Mucosa of stomach (tissue), 1 donor: ENCODE data around the gene CORIN.
"Not testable (repeated sequence)": the region's sequence is repeated elsewhere in the genome, so short reads cannot be mapped to it uniquely, and the experiment has no call there.

ENCODE experiments used
- H3K27me3 ChIP-seq: one replicate; pipeline ENCODE4 v1.7.0; 2013; ENCODE audit warnings: mild to moderate bottlenecking, low read length; ENCODE audit not compliant: control insufficient read depth, insufficient read depth
- H3K36me3 ChIP-seq: one replicate; pipeline ENCODE4 v1.7.0; 2013; ENCODE audit warnings: low read length; ENCODE audit not compliant: control insufficient read depth, insufficient read depth
- H3K4me1 ChIP-seq: one replicate; pipeline ENCODE4 v1.7.0; 2013; ENCODE audit warnings: mild to moderate bottlenecking, low read length; ENCODE audit not compliant: control insufficient read depth, insufficient read depth
- H3K4me3 ChIP-seq: one replicate; pipeline ENCODE4 v1.7.0; 2013; ENCODE audit warnings: low read length
- H3K9ac ChIP-seq: one replicate; pipeline ENCODE4 v1.7.0; 2013; ENCODE audit warnings: mild to moderate bottlenecking, low read length, moderate library complexity
- H3K9me3 ChIP-seq: one replicate; pipeline ENCODE4 v1.7.0; 2013; ENCODE audit warnings: mild to moderate bottlenecking, low read length, moderate library complexity; ENCODE audit not compliant: control insufficient read depth
- donor health status: Pancreatic carcinoma.

Gene CORIN

DNA sequence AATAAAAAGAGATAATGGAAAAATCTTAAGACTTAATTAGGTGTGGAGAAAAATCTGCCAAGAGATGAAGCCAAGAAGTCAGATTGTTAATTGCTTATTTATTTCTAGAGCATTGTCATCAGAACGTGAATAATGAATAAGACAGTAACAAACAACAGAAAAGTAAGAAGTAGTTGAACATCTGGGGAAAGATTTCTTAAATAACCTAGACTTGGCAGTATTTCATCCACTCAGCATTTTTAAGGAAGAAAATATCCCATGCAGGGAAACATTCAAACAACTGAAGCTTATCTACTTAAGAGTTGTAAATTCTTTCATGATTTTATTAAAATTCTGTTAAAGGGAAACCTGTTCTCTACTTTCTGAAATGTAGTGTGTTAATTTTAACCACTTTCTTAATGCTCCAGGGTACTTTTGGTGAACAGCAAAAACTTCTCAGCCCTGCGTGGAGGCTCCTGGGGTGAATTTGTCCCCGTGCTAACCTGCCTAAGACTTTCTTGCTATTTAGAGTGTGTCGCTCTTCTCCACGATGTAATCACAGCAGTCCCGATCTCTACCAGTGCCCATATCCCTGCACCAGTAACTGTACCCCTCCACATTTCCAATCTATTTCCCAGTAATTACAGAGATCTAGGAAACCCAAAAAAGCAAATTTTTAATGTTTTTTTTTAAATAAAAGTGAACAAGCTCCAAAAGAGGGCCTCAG lies 124.6 kb downstream of the CORIN start:
- Histone ChIP-seq H3K9me3 (no peaks in the 10 kb centered on the region), H3K4me3 (no peak overlapping the region), H3K27me3 (no peaks in the 10 kb centered on the region), H3K9ac (no peak overlapping the region), H3K4me1 (no peaks in the 10 kb centered on the region), H3K36me3 (no peaks in the 10 kb centered on the region)

DNA sequence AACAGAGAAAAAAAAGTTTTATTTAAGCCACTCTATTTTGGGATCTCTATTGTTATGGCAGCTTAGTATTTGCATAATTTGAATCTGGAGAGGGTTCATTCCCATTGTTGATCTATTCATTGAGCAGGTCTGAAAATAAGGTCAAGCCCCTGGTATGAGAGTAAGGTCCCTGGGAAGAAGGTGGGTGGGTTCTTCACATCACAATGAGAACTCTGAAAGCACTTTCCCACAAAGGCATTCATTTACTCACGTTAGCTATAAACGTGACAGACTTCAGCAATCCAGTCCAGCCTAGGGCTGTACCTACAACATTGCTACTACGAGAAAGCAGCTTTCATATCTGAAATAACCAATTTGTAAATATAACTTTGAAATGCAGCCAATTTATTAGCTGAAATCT lies 126.2 kb downstream of the CORIN start:
- Histone ChIP-seq H3K36me3 (no peaks in the 10 kb centered on the region), H3K9ac (no peak overlapping the region), H3K27me3 (no peaks in the 10 kb centered on the region), H3K9me3 (no peaks in the 10 kb centered on the region), H3K4me3 (no peak overlapping the region), H3K4me1 (no peaks in the 10 kb centered on the region)

GRCh38 chr4:47711183-47711582 lies 126.7 kb downstream of the CORIN start:
- no peaks in the 10 kb centered on the region for H3K9me3 ChIP-seq
- no peaks in the 10 kb centered on the region for H3K36me3 ChIP-seq
- no peak overlapping the region for H3K4me3 ChIP-seq
- no peaks in the 10 kb centered on the region for H3K4me1 ChIP-seq
- H3K27me3 ChIP-seq, result no peaks in the 10 kb centered on the region
- no peak overlapping the region for H3K9ac ChIP-seq

GRCh38 chr4:47706352-47706751 lies 131.5 kb downstream of the CORIN start:
- not testable (repeated sequence) for H3K9ac ChIP-seq, H3K9me3 ChIP-seq, H3K4me3 ChIP-seq, H3K4me1 ChIP-seq, H3K27me3 ChIP-seq, H3K36me3 ChIP-seq

DNA sequence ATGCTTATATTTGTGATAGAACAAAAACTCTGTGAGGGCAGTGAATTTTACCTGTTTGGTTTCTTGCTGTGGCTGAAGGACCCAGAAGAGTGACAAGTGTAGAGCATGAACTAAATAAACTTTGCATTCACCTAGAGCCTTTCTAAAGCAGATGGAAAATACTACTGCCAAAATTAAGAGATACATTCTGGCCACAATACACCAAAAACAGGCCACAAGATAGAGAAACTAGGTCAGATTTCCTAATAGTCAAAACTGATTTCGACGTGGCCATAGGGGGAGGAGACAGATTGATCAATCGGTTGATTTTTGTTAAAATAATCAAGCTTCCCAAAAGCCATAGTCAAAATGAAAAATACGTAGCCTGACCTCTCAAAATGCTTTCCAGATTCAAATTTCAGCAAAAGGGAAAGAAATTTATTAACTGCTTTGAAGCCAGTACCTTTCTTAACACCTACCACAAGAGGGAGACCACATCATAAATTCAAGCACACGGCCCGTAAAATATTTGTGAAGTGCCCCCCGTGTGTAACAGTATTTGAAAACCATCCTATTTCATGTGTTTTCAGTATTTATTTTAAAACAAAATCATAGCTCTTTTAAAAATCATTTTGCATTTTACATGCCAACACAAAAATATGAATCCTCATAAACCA lies 132.4 kb downstream of the CORIN start:
- no peaks in the 10 kb centered on the region for H3K4me1 ChIP-seq
- no peaks in the 10 kb centered on the region for H3K27me3 ChIP-seq
- no peaks in the 10 kb centered on the region for H3K9me3 ChIP-seq
- H3K4me3 ChIP-seq, result no peak overlapping the region
- no peak overlapping the region for H3K9ac ChIP-seq
- H3K36me3 ChIP-seq, result no peaks in the 10 kb centered on the region

GRCh38 chr4:47704693-47705325 lies 133.1 kb downstream of the CORIN start:
- Histone ChIP-seq H3K9ac (no peak overlapping the region), H3K36me3 (no peaks in the 10 kb centered on the region), H3K27me3 (no peaks in the 10 kb centered on the region), H3K9me3 (no peaks in the 10 kb centered on the region), H3K4me3 (no peak overlapping the region), H3K4me1 (no peaks in the 10 kb centered on the region)

GRCh38 chr4:47703956-47704355 lies 133.9 kb downstream of the CORIN start:
- Histone ChIP-seq H3K4me1 (no peaks in the 10 kb centered on the region), H3K4me3 (no peak overlapping the region), H3K27me3 (no peaks in the 10 kb centered on the region), H3K9me3 (no peaks in the 10 kb centered on the region), H3K9ac (no peak overlapping the region), H3K36me3 (no peaks in the 10 kb centered on the region)

GRCh38 chr4:47703008-47703407 lies 134.9 kb downstream of the CORIN start:
- Histone ChIP-seq H3K27me3 (no peaks in the 10 kb centered on the region), H3K4me3 (no peak overlapping the region), H3K9me3 (no peaks in the 10 kb centered on the region), H3K36me3 (no peaks in the 10 kb centered on the region), H3K4me1 (no peaks in the 10 kb centered on the region), H3K9ac (no peak overlapping the region)

DNA sequence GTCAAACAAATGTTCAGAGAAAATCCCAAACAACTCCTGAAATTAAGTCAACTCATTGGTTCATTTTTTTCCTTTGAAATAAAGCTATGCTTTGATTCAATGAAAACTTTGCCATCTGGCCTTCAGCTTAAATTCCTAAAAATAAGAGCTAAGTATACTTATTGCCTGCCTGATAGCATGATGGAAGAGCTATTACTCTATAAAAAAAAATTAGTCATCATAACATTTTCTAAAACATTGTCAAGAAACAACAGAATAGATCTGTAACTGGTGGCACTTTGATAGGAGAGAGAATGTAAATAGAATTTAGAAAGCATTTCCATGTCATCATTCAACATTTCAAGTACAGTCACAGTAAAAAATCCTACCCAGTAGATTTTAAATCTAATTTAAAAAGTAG lies 136.6 kb downstream of the CORIN start:
- Histone ChIP-seq H3K36me3 (no peaks in the 10 kb centered on the region), H3K9me3 (no peaks in the 10 kb centered on the region), H3K4me3 (no peak overlapping the region), H3K9ac (no peak overlapping the region), H3K4me1 (no peaks in the 10 kb centered on the region), H3K27me3 (no peaks in the 10 kb centered on the region)

DNA sequence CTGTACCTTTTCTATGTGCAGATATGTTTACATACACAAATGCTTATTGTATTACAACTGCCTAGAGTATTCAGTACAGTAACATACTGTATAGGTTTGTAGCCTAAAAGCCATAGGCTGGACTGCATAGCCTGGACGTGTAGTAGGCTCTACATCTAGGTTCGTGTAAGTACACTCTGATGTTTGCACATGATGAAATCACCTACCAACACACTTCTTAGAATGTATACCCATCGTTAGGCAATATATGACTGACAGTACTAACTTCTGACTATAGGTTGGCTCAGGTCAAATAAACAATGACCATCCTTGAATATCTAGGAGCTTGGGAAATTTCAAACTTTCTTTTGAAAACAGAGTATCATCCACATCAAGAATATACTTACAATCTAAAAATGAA lies 139.0 kb downstream of the CORIN start:
- H3K9me3 ChIP-seq, result no peaks in the 10 kb centered on the region
- no peaks in the 10 kb centered on the region for H3K27me3 ChIP-seq
- H3K36me3 ChIP-seq, result no peaks in the 10 kb centered on the region
- no peak overlapping the region for H3K9ac ChIP-seq
- H3K4me1 ChIP-seq, result no peaks in the 10 kb centered on the region
- H3K4me3 ChIP-seq, result no peak overlapping the region

DNA sequence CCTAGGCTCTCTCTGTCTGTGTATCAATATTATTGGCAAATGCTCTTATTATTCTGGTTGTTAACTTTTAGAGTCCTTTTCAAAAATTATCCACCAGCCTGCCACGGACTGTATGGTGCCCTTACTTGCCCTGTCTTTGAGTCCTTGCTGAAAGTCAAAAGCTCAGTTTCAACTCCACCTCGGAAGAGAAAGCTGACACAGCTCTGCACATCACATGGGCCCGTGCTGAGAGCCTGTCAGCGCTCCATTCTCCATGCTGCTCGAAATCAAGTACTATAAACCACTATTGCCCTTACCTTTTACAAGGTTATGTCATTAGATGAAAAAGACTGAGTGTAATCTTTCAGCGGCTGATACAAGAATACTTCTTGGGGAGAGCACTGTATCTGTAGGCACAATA lies 141.0 kb downstream of the CORIN start:
- Histone ChIP-seq H3K4me1 (no peaks in the 10 kb centered on the region), H3K9me3 (no peaks in the 10 kb centered on the region), H3K27me3 (no peaks in the 10 kb centered on the region), H3K36me3 (no peaks in the 10 kb centered on the region), H3K4me3 (no peak overlapping the region), H3K9ac (no peak overlapping the region)

DNA sequence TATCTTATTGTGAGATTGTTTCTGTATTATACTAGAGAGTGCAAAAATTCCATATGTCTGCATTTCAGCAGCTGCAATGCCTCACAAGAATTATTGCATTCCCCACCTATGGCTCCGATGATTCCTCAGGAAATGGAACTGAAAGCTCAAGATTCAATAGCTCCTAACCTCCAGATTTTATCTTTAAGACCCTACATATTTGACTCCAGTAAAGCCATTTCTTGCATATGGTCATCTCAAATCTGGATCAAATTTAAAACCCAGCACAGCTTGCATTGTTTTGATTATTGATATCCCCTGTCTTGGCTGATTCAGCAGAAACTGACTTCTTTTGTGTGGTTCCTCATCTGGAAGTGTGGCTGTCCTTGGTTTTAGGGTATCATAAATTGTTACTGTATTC lies 142.6 kb downstream of the CORIN start:
- Histone ChIP-seq H3K4me3 (no peak overlapping the region), H3K36me3 (no peaks in the 10 kb centered on the region), H3K27me3 (no peaks in the 10 kb centered on the region), H3K4me1 (no peaks in the 10 kb centered on the region), H3K9me3 (no peaks in the 10 kb centered on the region), H3K9ac (no peak overlapping the region)
